Endothelial cell of umbilical vein (primary cell): Measurements from ENCODE around the gene LHPP. TPM values are rescaled to one million over a fixed set of nuclear protein-coding genes. Genes with fewer than 3 reads are reported as not detected.

Source experiments
- BruUV-seq: library from RNA; stranded (reverse); fragments of 400-500 nt; replicated peaks from 2 replicates; lab custom pipeline; 2021; lab: Mats Ljungman, UMichigan
- CTCF ChIA-PET: fragments of 300-600, 350-600 bp; sonication (Branson Sonifier 250); formaldehyde crosslinking; loops from one replicate; lab custom pipeline; 2021; ENCODE audit warnings: antibody characterized with exemption, inconsistent platforms; lab: Charles Lee
- POLR2A ChIA-PET: fragments of 300-600, 350-600 bp; sonication (Branson Sonifier 250); formaldehyde crosslinking; loops from one replicate; lab custom pipeline; 2021; ENCODE audit warnings: antibody characterized with exemption, inconsistent platforms; lab: Charles Lee
- DNase-seq: peaks from one replicate; pipeline ENCODE4 v3.0.0-alpha.2; 2011; ENCODE audit warnings: low read depth, low spot score
- FAIRE-seq: peaks from 2 replicates; lab custom pipeline; 2011; peaks lifted over from hg19 to GRCh38; lab: Jason Lieb, UNC
- H2AFZ ChIP-seq: 2 replicates; pipeline ENCODE4 v1.6.0; 2012; ENCODE audit warnings: low read depth, low read length, control low read depth, inconsistent platforms
- H3K27ac ChIP-seq: 2 replicates; pipeline ENCODE4 v1.5.1; 2011; ENCODE audit warnings: low read depth, mild to moderate bottlenecking, control low read depth, low read length, moderate library complexity; ENCODE audit not compliant: insufficient read depth
- H3K27me3 ChIP-seq, 2 experiments: 2 replicates each; pipeline versions ENCODE4 v1.6.0 to v1.6.1; 2011; ENCODE audit warnings: low read length in 2 of 2, mixed read lengths in 1 of 2; ENCODE audit not compliant: control insufficient read depth in 2 of 2, insufficient read depth in 2 of 2
- H3K36me3 ChIP-seq, 2 experiments: 2 replicates in 1 of 2; 3 replicates in 1 of 2; pipeline ENCODE4 v1.5.1; 2011; ENCODE audit warnings: low read length in 2 of 2, mild to moderate bottlenecking in 1 of 2, moderate library complexity in 1 of 2; ENCODE audit not compliant: control insufficient read depth in 2 of 2, insufficient read depth in 2 of 2; ENCODE audit errors: extremely low read depth in 1 of 2
- H3K4me1 ChIP-seq: 3 replicates; pipeline ENCODE4 v1.5.1; 2011; ENCODE audit warnings: mild to moderate bottlenecking, low read length; ENCODE audit not compliant: control insufficient read depth, insufficient read depth; ENCODE audit errors: extremely low read depth
- H3K4me2 ChIP-seq: 2 replicates; pipeline ENCODE4 v1.6.1; 2011; ENCODE audit warnings: low read length, control low read depth, mixed read lengths; ENCODE audit not compliant: insufficient read depth
- H3K4me3 ChIP-seq, 3 experiments: fragments of 200-600 bp in 1 of 3; sonication (generic), shearing (Covaris generic) in 1 of 3; replicated peaks in 1 of 3; 2 replicates each; pipeline ENCODE4 v1.5.1; 2011 to 2016; ENCODE audit warnings: control low read depth in 3 of 3, low read length in 3 of 3, mild to moderate bottlenecking in 2 of 3, inconsistent platforms in 1 of 3, low read depth in 1 of 3, moderate library complexity in 1 of 3; ENCODE audit not compliant: insufficient read depth in 1 of 3
- H3K79me2 ChIP-seq: 2 replicates; pipeline ENCODE4 v1.6.0; 2012; ENCODE audit warnings: low read length, inconsistent platforms; ENCODE audit not compliant: control insufficient read depth, insufficient read depth
- H3K9ac ChIP-seq: replicated peaks from 2 replicates; pipeline ENCODE3; 2011; ENCODE audit warnings: low read length, control low read depth; ENCODE audit not compliant: insufficient read depth; ENCODE audit errors: extremely low read depth
- H3K9me1 ChIP-seq: replicated peaks from 3 replicates; pipeline ENCODE4 v1.6.0; 2011; ENCODE audit warnings: mild to moderate bottlenecking, low read length; ENCODE audit not compliant: control insufficient read depth, insufficient read depth; ENCODE audit errors: extremely low read depth
- H3K9me3 ChIP-seq: replicated peaks from 2 replicates; pipeline ENCODE4 v1.5.1; 2012; ENCODE audit warnings: low read length, inconsistent platforms; ENCODE audit not compliant: control insufficient read depth, insufficient read depth
- H4K20me1 ChIP-seq: replicated peaks from 2 replicates; pipeline ENCODE3; 2011; ENCODE audit warnings: mild to moderate bottlenecking, low read length; ENCODE audit not compliant: control insufficient read depth, insufficient read depth; ENCODE audit errors: extremely low read depth
- CTCF ChIP-seq, 2 donors: IDR thresholded peaks; 1 replicate in 1 of 2; 2 replicates in 1 of 2; pipeline ENCODE4 v1.5.1; 2011; ENCODE audit warnings: low read length in 2 of 2, mild to moderate bottlenecking in 2 of 2, moderate library complexity in 2 of 2, control low read depth in 1 of 2, inconsistent platforms in 1 of 2, low read depth in 1 of 2; ENCODE audit not compliant: insufficient read depth in 1 of 2; ENCODE audit errors: extremely low read depth in 1 of 2
- EZH2 ChIP-seq: IDR thresholded peaks from 2 replicates; pipeline ENCODE4 v1.6.1; 2012; ENCODE audit warnings: borderline replicate concordance, low read depth, mild to moderate bottlenecking, moderate library complexity, low read length, inconsistent platforms; ENCODE audit not compliant: severe bottlenecking
- FOS ChIP-seq: IDR thresholded peaks from 2 replicates; pipeline ENCODE4 v1.6.1; 2011; ENCODE audit warnings: mild to moderate bottlenecking, low read length, moderate library complexity, borderline replicate concordance; ENCODE audit not compliant: insufficient read depth
- GATA2 ChIP-seq: IDR thresholded peaks from 2 replicates; pipeline ENCODE4 v1.7.0; 2011; ENCODE audit warnings: low read depth, mild to moderate bottlenecking, moderate library complexity, mixed read lengths, low read length; ENCODE audit not compliant: insufficient read length, insufficient read depth
- JUN ChIP-seq: IDR thresholded peaks from 2 replicates; pipeline ENCODE4 v1.6.1; 2011; ENCODE audit warnings: borderline replicate concordance, low read depth; ENCODE audit not compliant: insufficient read length, insufficient read depth
- MAX ChIP-seq: IDR thresholded peaks from 2 replicates; pipeline ENCODE4 v1.6.1; 2011; ENCODE audit not compliant: insufficient read depth, insufficient read length
- MYC ChIP-seq: IDR thresholded peaks from one replicate; pipeline ENCODE4 v1.6.1; 2011; ENCODE audit warnings: mild to moderate bottlenecking, low read depth, low read length
- POLR2A ChIP-seq: IDR thresholded peaks from 2 replicates; pipeline ENCODE4 v1.6.1; 2012; ENCODE audit warnings: low read depth, mild to moderate bottlenecking, control low read depth, low read length
- POLR2AphosphoS5 ChIP-seq: IDR thresholded peaks from 2 replicates; pipeline ENCODE4 v1.6.1; 2012; ENCODE audit warnings: low read depth, mild to moderate bottlenecking, control low read depth, low read length, moderate library complexity; ENCODE audit not compliant: insufficient read depth
- dilution Hi-C: fragments of 300-500 bp; cut with MboI; formaldehyde crosslinking; loops from one replicate; pipeline ENCODE4 v1.15.0; 2019; ENCODE audit warnings: low sequenced_read_pairs; ENCODE audit not compliant: extremely low pct_ligation_motif_present
- intact Hi-C: fragments of 100-400 bp; cut with micrococcal nuclease; formaldehyde crosslinking; loops from one replicate; pipeline ENCODE4 v1.10.0; 2022
- polyA plus RNA-seq, 4 experiments: library from polyadenylated mRNA; depleted of rRNA in 3 of 4; stranded (reverse) in 3 of 4; unstranded in 1 of 4; fragments of >200 nt; gene quantifications; 2 replicates each; pipeline versions ENCODE4 v1.2.1 to v1.2.3, GENCODE V29; 2011 to 2012; ENCODE audit warnings: missing spikeins in 1 of 4
- total RNA-seq: library from RNA; stranded (reverse); gene quantifications from 2 replicates; pipeline ENCODE4 v1.2.3, GENCODE V29; 2021

Gene LHPP
- total and polyA plus RNA-seq, 2 donors (not counting 3 experiments of a cell fraction or from before 2014, with no cell fraction given), result 5.8 to 11.2 TPM

- peak; percentile 68 for DNase-seq
- CTCF ChIA-PET, result interaction anchor here (1.2 to 3.9 kb wide), 4 partner anchors 14 to 423 kb away, joined by 5 to 20 read pairs (median 11); no protein-coding TSS in a partner anchor
- H3K4me2 ChIP-seq, result peak overlapping the region; percentile 61
- H3K27ac ChIP-seq, result peak overlapping the region; percentile 55
- H3K36me3 ChIP-seq, result no peaks in the 10 kb centered on the region
- intact Hi-C loops, result loop anchor here (1.0 to 10.0 kb wide), 5 partner anchors 43 to 1953 kb away; partner anchors contain the start of genes FAM53B, HTRA1 and LHPP
- peaks cover 0 to 6% of the 10 kb centered on the region in 2 experiments for H3K27me3 ChIP-seq
- H3K9me1 ChIP-seq, result no peaks in the 10 kb centered on the region
- H3K4me3 ChIP-seq, result peak overlapping the region; percentile 75 to 86 (median 77)
- peaks cover 2% of the 10 kb centered on the region for H3K4me1 ChIP-seq
- POLR2A ChIA-PET, result no interaction called here
- no peaks in the 10 kb centered on the region for H4K20me1 ChIP-seq
- BruUV-seq, result no TSS peak
- peak overlapping the region; percentile 23 for H2AFZ ChIP-seq
- peak overlapping the region; percentile 79 for H3K9ac ChIP-seq
- dilution Hi-C loops, result no loop called here
- TF ChIP-seq JUN (no peak), GATA2 (no peak), POLR2AphosphoS5 (peak; percentile 20), EZH2 (no peak), MYC (no peak), CTCF (IDR thresholded peaks at IDR 0.05; ENCODE audit: extremely low read depth in 1 of 2, insufficient read depth in 1 of 2, low read depth in 1 of 2, low read length in 2 of 2) (peak in 1 of 2 donors; percentile 5), FOS (no peak), MAX (no peak), POLR2A (no peak)
- H3K79me2 ChIP-seq, result peaks cover 42% of the 10 kb centered on the region
- no peaks in the 10 kb centered on the region for H3K9me3 ChIP-seq
- FAIRE-seq, result peak; percentile 72
Measured at GRCh38 chr10:124417895-124418725, 43.5 kb upstream of the LHPP start.
